Measurements from ENCODE around the gene GRIN1.

Gene GRIN1

DNA sequence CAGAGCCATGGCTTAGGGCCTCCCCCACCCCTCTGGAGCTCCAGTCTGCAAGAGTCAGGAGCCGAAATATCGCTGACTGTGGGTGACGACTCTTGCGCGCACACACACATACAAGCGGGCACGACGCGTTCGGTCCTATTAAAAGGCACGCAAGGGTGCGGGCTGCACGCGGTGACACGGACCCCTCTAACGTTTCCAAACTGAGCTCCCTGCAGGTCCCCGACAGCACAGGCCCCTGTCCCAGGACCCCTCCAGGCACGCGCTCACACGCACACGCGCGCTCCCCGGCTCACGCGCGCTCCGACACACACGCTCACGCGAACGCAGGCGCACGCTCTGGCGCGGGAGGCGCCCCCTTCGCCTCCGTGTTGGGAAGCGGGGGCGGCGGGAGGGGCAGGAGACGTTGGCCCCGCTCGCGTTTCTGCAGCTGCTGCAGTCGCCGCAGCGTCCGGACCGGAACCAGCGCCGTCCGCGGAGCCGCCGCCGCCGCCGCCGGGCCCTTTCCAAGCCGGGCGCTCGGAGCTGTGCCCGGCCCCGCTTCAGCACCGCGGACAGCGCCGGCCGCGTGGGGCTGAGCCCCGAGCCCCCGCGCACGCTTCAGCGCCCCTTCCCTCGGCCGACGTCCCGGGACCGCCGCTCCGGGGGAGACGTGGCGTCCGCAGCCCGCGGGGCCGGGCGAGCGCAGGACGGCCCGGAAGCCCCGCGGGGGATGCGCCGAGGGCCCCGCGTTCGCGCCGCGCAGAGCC lies at the start of gene GRIN1:
GRIN1 (plus strand) TSS at position 433 of the 746 bp plus-strand sequence. CDS start 333 bp downstream, outside the sequence.
- no peak for DNase-seq (ENCODE audit: low read depth in 2 of 2)

DNA sequence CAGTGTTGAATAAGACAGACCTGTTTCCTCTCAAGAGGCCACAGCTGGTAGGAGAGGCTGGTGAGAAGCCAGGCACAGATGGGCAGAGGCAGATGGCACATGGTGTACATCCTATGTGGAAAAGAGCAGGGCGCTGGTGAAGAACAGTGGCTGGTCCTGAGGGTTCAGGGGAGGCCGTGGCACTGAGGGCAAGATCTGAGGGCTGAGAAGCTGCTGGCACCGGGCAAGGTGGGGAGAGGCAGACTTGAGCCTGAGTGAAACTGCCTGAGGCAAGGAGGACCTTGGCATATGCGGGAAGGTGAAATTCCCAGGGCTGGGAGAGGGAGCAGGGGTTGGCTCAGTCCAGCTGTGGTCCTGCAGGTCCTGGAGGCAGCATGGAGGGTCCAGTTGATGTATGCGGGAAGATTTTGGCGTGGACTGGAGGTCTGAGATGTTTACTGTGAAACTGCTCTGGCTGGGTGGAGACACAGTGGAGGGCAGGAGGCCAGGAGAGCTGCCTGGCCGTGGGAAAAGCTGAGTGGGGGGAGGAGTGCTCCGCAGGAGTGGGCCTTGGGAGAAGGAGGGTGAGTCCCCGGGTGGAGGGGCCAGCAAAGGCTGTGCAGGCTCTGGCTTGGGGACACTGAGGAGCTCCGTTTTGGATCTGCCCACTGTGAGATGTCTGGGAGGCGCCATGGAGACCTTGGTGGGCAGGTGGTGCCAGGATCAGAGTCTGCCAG lies 49.6 kb upstream of the GRIN1 start:
- DNase-seq (ENCODE audit: low read depth in 2 of 2): no peak

DNA sequence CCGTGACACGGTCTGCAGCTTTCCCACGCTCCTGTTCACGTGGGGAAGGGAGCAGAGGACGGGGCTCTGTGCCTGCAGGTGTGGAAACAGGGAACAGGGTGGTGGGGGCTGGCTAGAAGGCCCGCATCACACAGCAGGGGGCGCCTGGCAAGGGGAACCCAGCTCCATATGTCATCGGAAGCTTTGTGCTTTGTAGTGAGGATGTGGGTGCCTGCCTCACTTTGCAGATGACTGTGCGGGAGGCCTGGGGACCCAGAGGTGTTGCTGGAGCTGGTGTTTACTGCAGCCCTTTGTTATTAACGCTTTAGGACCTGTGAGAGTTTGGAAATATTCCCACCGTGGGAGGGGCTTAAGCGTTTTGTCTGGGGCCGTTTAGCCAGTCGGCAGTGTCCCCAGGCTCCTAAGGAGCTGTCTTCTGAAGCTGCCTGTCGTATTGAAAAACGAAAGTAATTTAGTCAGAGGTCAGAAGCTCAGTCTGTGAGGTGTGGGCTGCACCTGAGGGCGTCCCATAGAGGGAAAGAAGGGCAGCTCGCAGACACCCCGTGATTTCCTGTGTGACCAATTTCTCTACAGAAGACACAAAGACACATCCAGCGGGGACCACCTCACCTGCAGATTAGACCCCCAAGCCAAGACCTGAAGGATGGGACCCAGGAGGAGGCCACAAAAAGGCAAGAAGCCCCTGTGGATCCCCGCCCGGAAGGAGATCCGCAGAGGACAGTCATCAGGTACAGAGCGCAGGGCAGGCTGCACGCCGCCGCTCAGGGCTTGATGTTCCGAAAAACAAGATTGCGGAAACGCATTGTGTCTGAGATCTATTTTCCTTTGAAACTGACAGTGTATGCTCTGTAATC lies 43.1 kb upstream of the GRIN1 start:
- no peak for DNase-seq (ENCODE audit: low read depth in 2 of 2)

DNA sequence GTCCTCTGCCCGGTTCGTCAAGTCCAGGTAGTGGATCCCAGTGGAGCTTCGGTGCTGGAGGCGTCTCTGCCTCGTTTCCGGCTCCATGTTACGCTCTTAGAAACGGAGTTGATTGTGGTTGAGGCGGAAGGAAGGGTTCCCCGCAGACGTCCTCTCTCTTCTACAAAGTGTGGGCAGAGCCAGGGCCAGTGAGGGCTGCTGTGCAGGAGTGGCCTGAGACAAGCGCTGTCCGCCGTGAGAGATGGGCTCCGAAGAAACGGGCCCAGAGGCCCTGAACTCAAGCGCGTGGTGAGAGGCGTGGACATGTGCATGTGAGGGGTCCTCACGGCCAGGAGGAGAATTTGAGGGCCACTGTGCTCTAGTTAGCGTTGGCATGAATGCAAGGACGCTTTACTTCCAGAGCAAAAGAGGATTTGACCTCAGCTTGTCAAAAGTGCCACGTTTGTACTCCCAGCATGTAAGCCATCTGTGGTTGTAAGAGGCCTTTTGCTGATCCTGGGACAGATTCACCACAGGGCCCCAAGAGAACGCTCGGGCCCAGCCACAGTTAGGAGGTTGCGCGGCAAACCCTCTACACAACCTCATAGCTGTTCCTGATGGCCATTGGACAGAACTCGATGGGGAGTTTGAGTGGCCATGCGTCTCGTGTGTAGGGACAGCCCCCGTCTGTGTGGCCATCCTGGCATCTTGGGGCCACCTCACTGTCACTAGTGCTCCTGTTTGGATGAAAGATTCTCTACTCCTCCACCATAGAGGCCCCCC lies 42.0 kb upstream of the GRIN1 start:
- no peak for DNase-seq (ENCODE audit: low read depth in 2 of 2)

DNA sequence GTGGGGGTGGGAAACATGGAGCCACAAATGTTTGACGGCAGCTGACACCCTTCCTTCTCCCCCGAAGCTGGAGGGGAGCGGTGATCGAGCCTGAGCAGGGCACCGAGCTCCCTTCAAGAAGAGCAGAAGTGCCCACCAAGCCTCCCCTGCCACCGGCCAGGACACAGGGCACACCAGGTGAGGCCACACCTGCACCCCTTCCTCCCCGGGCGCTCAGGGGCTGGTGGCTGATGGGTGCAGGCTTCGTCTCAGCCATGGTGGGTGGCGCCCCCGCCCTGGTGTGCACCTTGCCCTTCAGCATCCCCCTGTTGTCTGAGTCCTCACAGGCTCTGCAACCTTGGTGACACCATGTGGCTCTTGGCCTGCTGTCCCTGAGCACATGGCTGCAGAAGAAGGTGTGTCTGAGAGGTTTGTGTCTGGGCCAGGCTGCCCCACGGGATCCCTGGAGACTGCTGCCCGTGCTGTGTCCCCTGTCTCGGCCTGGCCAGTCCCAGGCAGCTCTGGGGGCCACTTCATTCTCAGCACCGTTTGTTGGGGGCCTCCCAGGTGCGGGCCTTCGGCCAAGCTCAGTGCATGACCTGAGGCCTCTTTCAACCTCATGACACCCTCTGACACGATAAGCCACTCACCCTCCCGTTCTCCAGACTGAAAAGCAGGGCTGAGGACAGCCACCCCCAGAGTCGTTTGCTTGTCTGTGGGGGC lies 41.0 kb upstream of the GRIN1 start:
- DNase-seq (ENCODE audit: low read depth in 2 of 2): no peak

DNA sequence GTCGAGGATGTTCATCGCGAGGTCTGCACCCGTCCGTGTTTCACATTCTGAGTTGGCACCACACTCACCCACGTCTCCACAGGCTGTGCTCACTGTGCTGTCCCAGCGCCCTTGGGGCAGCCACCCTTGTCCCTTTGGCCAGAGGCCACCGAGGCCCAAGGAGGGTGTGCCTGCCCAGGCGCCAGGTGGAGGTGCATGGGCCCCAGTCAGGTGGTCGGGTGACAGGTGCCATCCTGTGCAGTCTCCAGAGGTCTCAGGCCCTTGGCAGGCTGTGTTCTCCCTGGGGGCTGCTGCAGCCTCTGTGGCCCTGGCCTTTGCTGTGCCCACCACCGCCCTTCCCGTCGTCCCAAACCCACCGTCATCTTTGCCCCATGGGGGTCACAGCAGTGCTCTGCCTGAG lies 39.7 kb upstream of the GRIN1 start:
- no peak for DNase-seq (ENCODE audit: low read depth in 2 of 2)

DNA sequence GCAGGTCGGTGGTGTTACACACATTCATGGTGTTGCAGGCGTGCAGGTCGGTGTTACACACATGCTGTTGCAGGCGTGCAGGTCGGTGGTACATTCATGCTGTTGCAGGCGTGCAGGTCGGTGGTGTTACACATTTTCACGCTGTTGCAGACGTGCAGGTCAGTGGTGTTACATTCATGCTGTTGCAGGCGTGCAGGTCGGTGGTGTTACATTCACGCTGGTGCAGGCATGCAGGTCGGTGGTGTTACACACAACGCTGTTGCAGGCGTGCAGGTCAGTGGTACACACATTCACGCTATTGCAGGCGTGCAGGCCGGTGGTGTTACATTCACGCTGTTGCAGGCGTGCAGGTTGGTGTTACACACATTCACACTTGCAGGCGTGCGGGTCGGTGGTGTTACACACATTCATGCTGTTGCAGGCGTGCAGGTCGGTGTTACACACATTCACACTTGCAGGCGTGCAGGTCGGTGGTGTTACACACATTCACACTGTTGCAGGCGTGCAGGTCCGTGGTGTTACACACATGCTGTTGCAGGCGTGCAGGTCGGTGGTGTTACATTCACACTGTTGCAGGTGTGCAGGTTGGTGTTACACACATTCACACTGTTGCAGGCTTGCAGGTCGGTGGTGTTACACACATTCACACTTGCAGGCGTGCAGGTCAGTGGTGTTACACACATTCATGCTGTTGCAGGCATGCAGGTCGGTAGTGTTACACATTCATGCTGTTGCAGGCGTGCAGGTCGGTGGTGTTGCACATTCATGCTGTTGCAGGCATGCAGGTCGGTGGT lies 35.6 kb upstream of the GRIN1 start:
- DNase-seq (ENCODE audit: low read depth in 2 of 2): no peak

DNA sequence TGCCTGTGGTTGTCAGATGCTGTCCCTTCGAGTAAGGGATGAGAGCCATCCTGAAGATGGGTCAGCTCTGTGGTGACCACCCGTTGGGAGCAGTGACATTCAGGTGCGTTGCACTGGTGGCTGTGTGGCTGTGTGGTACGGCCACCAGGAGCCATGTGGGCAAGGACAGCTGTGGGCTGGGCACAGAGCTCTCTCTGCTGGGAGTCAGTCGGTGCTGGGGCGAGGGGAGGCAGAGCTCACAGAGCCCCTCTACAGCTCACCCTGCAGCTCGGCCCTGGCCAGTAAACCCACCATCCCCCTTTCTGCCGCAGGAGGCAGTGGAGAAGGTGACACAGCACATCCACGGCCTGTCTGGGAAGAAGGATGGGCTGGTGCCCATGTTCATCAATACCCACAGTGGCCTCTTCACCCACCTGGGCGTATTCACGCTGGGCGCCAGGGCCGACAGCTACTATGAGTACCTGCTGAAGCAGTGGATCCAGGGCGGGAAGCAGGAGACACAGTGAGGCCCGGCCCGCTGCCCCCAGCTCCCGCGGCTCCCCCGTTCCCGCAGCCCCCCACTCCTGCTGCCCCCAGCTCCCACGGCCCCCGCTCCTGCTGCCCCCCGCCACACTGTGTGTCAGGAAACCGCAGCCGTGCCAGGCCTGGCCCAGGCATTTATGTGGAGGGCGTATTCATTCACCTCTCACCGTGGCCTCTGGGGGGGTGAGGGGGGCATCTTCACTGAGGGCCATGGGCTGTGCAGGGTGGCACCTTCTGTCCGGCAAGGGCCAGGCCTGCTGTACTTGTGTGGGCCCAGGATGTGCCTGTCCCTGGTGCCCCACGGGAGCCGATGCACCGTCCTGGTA lies 32.9 kb upstream of the GRIN1 start:
- no peak for DNase-seq (ENCODE audit: low read depth in 2 of 2)

DNA sequence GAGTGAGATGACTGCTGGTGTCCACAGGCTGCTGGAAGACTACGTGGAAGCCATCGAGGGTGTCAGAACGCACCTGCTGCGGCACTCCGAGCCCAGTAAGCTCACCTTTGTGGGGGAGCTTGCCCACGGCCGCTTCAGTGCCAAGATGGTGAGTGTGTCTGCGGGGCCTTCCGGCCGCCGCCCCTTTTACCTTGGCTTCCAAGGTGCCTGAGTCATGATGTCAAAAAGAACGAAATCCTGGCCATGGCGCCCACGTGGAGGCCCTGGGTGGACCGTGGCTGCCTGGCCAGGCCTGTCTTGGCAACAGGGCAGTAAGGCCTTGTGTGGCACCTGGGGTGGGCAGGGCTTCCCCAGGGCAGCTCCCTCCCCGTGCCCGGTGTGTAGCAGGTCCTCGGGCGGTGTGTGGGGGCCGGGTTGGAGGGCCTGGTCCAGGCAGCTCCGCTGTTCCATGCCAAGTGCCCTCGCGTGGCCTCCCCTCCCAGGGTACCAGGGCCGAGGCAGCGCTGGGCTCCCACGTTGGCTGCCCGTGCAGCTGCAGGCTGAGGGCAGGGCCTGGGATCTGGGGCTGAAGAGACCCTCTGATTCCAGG lies 32.2 kb upstream of the GRIN1 start:
- DNase-seq (ENCODE audit: low read depth in 2 of 2): no peak

DNA sequence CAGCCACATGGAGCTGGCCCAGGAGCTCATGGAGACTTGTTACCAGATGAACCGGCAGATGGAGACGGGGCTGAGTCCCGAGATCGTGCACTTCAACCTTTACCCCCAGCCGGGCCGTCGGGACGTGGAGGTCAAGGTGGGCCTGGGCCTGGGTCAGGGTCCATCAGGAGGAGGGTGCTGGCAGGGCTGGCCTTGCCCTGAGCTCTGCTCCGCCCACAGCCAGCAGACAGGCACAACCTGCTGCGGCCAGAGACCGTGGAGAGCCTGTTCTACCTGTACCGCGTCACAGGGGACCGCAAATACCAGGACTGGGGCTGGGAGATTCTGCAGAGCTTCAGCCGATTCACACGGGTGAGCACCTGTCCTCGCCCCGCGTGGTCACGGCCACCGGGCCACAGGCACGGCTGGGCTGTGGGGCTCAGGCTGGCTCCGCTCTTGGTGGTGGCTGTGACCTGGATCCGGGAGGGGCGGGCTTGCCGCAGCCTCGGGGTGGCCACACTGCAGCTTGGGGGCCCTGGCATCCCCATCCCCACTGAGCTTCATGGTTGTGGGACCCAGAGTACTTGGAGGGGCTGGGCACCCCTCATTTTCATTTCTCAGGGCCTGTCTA lies 31.5 kb upstream of the GRIN1 start:
- no peak for DNase-seq (ENCODE audit: low read depth in 2 of 2)

DNA sequence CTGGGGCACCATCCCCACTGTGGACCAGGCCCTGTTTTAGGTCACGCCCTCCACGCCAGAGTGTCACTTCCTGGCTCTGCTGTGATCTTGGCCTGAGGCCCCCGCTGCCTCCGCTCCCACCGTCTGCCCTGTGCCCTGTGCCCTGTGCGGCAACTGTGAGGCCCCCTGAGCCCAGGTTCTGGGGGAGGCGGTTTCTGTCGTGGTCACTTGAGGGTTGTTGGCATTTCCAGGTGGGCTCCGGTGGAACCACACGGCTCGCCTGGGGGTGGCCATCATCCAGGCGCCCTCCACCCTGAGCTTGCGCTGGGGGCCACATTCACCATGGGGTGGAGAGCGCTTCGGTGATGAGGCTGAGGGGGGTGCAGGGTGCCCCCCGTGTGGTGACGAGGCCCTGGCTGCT lies 31.0 kb upstream of the GRIN1 start:
- DNase-seq (ENCODE audit: low read depth in 2 of 2): no peak

DNA sequence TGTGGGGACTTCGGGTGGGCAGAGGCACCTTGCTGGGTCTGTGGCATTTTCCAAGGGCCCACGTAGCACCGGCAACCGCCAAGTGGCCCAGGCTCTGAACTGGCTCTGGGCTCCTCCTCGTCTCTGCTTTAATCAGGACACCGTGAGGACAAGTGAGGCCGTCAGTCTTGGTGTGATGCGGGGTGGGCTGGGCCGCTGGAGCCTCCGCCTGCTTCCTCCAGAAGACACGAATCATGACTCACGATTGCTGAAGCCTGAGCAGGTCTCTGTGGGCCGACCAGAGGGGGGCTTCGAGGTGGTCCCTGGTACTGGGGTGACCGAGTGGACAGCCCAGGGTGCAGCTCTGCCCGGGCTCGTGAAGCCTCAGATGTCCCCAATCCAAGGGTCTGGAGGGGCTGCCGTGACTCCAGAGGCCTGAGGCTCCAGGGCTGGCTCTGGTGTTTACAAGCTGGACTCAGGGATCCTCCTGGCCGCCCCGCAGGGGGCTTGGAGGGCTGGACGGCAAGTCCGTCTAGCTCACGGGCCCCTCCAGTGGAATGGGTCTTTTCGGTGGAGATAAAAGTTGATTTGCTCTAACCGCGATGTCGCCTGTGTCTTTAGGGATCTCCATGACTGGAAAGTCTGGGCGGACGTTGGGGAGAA lies 30.2 kb upstream of the GRIN1 start:
- DNase-seq (ENCODE audit: low read depth in 2 of 2): no peak

DNA sequence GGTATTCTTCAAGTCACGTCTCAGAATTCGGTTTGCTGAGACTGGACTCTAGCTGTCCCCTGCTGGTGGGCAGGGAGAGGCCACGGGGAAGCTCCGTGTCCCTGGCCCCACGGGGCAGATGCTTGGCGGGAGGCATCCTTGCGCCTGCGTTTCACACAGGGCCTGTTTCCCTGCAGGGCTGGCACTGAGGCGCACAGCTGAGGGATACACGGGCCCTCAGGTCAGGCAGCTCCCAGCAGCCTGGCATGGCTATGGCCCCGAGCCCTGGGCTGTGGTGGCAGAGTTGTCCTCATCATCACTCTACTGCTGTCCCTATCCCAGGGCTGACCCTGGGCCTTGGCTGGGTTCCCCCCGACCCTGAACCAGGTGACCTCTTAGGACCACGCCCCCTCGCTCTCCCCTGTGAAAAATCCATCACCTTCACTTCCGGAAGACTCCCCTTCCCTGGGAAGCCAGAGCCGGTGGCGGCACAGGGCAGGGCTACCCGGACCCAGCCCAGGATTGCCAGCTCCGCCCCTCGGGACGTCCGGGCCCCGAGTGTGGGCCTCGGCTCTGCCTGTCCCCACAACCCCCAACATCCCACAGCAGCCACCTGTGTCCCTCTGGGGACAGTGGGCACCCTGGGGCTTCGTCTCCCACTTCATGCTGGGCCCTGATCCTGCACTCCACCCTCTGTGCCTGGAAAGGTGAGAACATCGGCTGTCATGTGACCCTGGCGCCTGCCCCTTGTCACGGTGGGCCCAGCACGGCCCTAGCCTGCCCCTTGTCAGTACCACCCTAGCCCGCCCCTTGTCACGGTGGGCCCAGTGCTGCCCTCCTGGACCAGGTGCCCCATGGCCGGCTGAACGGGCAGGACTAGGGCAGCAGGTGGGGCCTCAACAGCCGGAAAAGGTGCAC lies 29.5 kb upstream of the GRIN1 start:
- no peak for DNase-seq (ENCODE audit: low read depth in 2 of 2)

DNA sequence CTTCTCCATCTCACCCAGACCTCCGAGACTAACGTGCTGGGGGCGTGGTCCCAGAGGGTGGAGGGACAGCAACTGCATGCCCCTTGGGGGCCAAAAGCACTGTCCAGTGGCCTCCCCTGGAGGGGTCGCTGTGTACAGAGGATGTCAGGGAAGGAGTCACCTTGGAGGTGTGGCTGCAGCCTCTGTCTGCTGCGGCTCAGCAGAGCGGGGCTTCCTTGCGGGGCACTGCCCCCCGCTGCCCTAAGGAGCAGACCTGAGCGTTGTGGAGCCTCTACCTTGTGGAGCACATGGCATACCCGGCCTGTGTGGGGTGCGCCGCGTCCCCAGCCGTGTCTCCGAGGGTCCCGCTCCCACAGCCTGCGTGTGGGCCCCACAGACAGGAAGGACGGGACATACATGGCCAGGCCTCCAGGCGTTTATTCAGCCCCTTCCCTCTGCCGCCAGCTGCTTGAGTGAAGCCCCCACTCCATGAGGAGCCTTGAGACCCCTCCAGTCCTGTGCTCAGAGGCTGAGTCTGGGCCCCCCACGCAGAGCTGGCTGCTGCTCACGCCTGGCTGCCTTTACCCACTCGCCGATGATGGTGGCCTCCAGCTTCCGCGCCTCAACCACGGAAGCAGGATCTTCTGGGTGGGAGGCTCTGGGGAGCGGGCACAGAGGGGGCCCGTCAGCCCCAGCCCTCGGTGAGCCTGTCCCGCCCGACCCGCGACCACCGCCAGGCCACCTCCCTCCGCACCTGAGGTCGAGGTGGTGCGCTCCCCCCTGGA lies 28.6 kb upstream of the GRIN1 start:
- no peak for DNase-seq (ENCODE audit: low read depth in 2 of 2)

DNA sequence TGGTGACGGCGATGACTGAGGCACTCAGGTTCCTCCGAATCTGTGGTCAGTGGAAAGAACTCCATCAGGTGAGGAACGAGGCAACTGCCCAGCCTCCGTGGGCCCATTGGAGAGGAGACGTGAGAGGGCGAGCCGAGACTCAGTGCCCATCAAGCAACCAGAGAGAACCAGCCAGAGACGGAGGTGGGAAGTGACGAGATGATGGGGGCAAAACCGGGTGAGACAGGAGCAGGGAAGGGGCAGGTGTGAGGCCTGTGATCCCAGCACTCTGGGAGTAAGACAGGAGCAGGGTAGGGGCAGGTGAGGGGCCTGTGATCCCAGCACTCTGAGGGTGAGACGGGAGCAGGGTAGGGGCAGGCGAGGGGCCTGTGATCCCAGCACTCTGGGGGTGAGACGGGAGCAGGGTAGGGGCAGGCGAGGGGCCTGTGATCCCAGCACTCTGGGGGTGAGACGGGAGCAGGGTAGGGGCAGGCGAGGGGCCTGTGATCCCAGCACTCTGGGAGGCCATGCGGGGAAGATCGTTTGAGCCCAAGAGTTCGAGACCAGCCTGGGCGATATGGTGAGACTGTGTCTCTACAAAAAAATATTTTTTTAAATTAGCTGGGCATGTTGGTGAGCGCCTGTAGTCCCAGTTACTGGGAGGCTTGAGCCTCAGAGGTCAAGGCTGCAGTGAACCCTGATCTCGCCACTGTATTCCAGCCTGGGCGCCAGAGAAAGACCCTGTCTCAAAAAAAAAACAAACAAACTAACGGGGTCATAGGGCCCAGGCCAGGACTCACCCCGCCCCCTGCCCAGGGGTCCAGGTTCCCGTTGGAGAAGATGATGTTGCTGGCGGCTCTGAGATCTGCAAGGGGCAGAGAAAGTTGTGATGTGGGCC lies 27.8 kb upstream of the GRIN1 start:
- no peak for DNase-seq (ENCODE audit: low read depth in 2 of 2)
